Calu3 (cell line): ENCODE results near the gene TVP23C. TPM values are rescaled to one million over a fixed set of nuclear protein-coding genes. Genes with fewer than 3 reads are reported as not detected.
A peak's percentile ranks its signal among the peaks of the same experiment; 100 is the strongest.

ENCODE experiments used
- BruUV-seq: library from RNA; stranded (reverse); fragments of 400-500 nt; replicated peaks from 2 replicates; lab custom pipeline; 2021; lab: Mats Ljungman, UMichigan
- CTCF ChIA-PET: fragments of 300-600 bp; sonication (Branson Sonifier 250); formaldehyde crosslinking; loops from one replicate; lab custom pipeline; 2022; ENCODE audit warnings: antibody characterized with exemption; lab: Charles Lee
- DNase-seq: peaks from one replicate; pipeline ENCODE4 v3.0.0; 2022
- H3K27ac Mint-ChIP-seq: one replicate; pipeline ENCODE4 v1.8.0; 2022; ENCODE audit warnings: mixed read lengths; ENCODE audit not compliant: unreplicated experiment
- H3K27me3 Mint-ChIP-seq: one replicate; pipeline ENCODE4 v1.8.0; 2022; ENCODE audit warnings: mixed read lengths; ENCODE audit not compliant: unreplicated experiment
- H3K36me3 Mint-ChIP-seq: one replicate; pipeline ENCODE4 v1.8.0; 2022; ENCODE audit warnings: mild to moderate bottlenecking, moderate library complexity, mixed read lengths; ENCODE audit not compliant: insufficient read depth, unreplicated experiment
- H3K4me1 Mint-ChIP-seq: one replicate; pipeline ENCODE4 v1.8.0; 2022; ENCODE audit warnings: mild to moderate bottlenecking, low read depth, mixed read lengths; ENCODE audit not compliant: unreplicated experiment
- H3K4me3 Mint-ChIP-seq: one replicate; pipeline ENCODE4 v1.8.0; 2022; ENCODE audit warnings: mild to moderate bottlenecking, low read depth, moderate library complexity, mixed read lengths; ENCODE audit not compliant: unreplicated experiment
- H3K9me3 Mint-ChIP-seq: one replicate; pipeline ENCODE4 v1.8.0; 2022; ENCODE audit warnings: low read depth, mixed read lengths; ENCODE audit not compliant: unreplicated experiment
- CTCF ChIP-seq: fragments of 200-600 bp; IDR thresholded peaks from one replicate; pipeline ENCODE4 v1.8.0; 2022; ENCODE audit warnings: antibody characterized with exemption; ENCODE audit not compliant: unreplicated experiment
- intact Hi-C: fragments of 100-400 bp; cut with micrococcal nuclease; formaldehyde crosslinking; loops from one replicate; pipeline ENCODE4 v1.10.0; 2022; ENCODE audit not compliant: unreplicated experiment
- total RNA-seq: library from RNA; stranded (reverse); gene quantifications from 2 replicates; pipeline ENCODE4 v1.2.3, GENCODE V29; 2022

The TVP23C gene
- total RNA-seq, 1 experiment from 2014 or later = 7.4 TPM

GRCh38 chr17:15490634-15491261 is 72.5 kb downstream of the TVP23C start:
- peaks cover 16% of the 10 kb centered on the region for H3K4me1 Mint-ChIP-seq
- H3K27me3 Mint-ChIP-seq = no peaks in the 10 kb centered on the region
- peak overlapping the region; percentile 95 for H3K27ac Mint-ChIP-seq
- DNase-seq = peak; percentile 74
- H3K9me3 Mint-ChIP-seq = peaks cover 2% of the 10 kb centered on the region
- intact Hi-C loops = no loop called here
- TF ChIP-seq CTCF = no peak
- H3K4me3 Mint-ChIP-seq = no peak overlapping the region
- peaks cover 17% of the 10 kb centered on the region for H3K36me3 Mint-ChIP-seq
- BruUV-seq = no TSS peak
- CTCF ChIA-PET = interaction anchor here (1.7 kb wide), 1 partner anchor 12 kb away, joined by 14 read pairs; no protein-coding TSS in a partner anchor

- no peak for TF ChIP-seq CTCF
- intact Hi-C loops = no loop called here
- Mint-ChIP-seq H3K27ac (peak overlapping the region; percentile 52), H3K4me1 (peaks cover 16% of the 10 kb centered on the region), H3K4me3 (no peak overlapping the region), H3K27me3 (no peaks in the 10 kb centered on the region), H3K9me3 (peaks cover 2% of the 10 kb centered on the region), H3K36me3 (peaks cover 17% of the 10 kb centered on the region)
- CTCF ChIA-PET = no interaction called here
- no peak for DNase-seq
- BruUV-seq = no TSS peak
These were observed 74.7 kb downstream of the TVP23C start for GRCh38 chr17:15488557-15488956.

- Mint-ChIP-seq H3K27me3 (no peaks in the 10 kb centered on the region), H3K36me3 (peaks cover 5% of the 10 kb centered on the region), H3K27ac (no peak overlapping the region), H3K4me3 (no peak overlapping the region), H3K4me1 (no peaks in the 10 kb centered on the region), H3K9me3 (peaks cover 2% of the 10 kb centered on the region)
- no TSS peak for BruUV-seq
- CTCF ChIA-PET = no interaction called here
- intact Hi-C loops = no loop called here
- no peak for DNase-seq
- no peak for TF ChIP-seq CTCF
These were observed 78.2 kb downstream of the TVP23C start for GRCh38 chr17:15485045-15485444.

- DNase-seq = no peak
- no TSS peak for BruUV-seq
- H3K27ac Mint-ChIP-seq = no peak overlapping the region
- CTCF ChIA-PET = no interaction called here
- intact Hi-C loops = no loop called here
- H3K27me3 Mint-ChIP-seq = no peaks in the 10 kb centered on the region
- H3K4me1 Mint-ChIP-seq = no peaks in the 10 kb centered on the region
- peaks cover 2% of the 10 kb centered on the region for H3K9me3 Mint-ChIP-seq
- peaks cover 5% of the 10 kb centered on the region for H3K36me3 Mint-ChIP-seq
- no peak overlapping the region for H3K4me3 Mint-ChIP-seq
- no peak for TF ChIP-seq CTCF
These were observed 79.9 kb downstream of the TVP23C start for GRCh38 chr17:15483431-15483830.
